Fibroblast of skin of left biceps (primary cell): ENCODE measurements around the gene AP1S2.

Experiments
- DNase-seq, 2 experiments: peaks; one replicate each; pipeline ENCODE4 v3.0.0-alpha.2; 2013; ENCODE audit warnings: low read depth in 2 of 2

The AP1S2 gene

DNA sequence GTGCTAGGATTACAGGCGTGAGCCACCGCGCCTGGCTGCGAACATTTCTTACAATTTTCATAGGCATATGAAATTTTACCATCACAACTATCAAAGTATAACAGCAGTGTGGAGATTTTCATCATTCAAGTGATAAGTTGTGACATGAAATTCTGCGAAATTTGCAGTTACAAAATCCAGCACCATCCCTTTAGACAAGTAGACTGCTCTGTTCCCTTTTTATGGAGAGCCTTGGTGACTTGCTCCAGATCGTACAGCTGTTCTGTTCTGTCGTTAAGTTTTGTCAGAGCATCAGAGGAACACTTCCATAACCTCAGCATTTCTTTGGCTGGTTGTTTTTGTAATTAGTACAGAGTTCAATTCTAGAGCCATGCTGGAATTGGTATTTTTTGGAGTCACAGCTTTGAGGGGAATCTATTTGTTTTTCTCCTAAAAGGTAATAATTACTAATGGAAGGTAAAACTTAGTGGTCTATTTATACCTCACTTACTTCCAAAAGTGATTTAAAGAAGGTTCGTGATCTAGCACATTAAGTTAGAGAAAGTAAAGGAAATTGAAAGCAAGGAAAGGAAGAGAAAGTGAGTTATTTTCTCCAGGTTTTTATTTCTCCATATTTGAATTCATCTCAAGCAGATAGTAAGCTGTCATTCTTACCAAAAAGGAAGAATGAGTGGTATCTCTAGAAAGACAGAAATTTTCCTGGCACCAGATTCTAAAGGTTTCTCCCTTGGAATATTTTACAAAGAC lies 42.2 kb downstream of the AP1S2 start:
- DNase-seq, result no peak

DNA sequence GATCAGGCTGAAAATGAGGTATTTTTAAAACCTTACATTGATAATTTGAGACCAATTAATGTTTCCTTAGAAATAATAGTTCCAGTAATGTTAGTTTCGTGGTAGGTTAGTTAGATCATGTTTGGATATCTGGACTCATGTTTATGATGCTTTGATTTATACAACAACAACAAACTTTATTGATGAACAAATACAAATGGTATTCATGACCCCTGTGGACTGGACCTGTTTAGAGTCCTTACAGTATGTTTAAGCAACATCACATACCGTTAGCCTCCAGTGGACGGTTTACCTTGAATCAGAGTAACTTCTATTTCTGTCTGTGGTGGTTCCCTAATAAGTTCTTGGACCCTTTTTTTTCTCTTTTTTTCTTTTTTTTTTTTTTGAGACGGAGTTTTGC lies 46.4 kb downstream of the AP1S2 start:
- no peak for DNase-seq

DNA sequence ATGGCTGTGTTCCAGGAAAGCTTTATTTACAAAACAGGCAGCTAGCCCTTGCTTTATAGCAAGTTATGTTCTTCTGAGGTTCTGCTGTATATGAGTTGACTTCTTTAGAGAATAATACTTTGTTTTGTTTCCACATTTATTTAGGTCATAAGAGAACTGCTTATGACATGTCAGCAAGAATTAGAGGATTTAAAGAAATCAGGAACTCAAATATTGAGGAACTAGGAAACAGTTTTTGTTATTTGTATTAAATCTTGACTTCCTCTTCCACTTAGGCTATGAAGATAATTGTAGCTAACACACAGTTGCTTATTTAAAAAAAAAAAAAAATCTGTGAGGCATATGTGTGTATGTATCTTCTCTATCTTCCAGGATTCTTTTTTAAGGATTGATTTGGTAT lies 50.0 kb downstream of the AP1S2 start:
- DNase-seq, result no peak

DNA sequence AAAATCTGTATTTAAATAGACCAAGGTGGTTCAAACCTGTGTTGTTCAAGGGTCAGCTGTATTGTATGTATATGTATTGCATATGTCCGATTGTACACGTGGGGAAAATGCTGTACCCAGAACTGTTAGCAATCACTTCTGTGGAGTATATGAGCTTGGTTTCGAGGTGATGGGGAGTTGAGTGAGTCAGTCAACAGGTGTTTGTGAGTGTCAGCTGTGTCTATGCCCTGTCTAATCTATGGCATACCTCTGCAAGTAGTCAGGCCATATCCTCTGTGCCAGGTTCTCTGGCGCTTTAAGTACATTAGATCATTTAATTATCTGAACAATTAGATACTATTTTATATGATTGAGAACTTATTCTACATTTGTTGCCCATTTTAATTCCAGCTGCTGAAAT lies 56.9 kb downstream of the AP1S2 start:
- no peak for DNase-seq

DNA sequence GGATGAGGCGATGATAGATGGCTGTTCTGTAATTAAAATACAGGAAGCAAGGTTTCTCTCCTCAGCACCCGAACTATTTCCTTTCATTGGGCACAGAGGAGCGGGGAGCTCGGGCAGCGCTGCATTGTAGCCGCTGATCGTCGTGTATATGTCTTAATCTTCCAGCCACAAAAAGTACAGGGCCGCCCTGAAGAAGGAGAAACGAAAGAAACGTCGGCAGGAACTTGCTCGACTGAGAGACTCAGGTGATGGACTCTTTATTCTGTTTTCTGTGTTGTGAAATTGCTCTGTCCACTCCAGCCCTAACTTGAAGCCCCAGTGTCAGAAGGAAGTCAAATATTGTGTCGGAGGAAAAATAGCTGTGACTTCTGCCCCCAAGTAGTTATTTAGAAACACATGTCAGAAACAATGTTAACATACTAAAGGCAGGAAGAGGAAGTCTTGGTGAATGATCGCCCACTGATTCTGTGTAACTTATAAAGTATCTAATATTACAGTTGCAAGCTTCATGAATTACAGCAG lies 63.8 kb downstream of the AP1S2 start:
- no peak for DNase-seq

DNA sequence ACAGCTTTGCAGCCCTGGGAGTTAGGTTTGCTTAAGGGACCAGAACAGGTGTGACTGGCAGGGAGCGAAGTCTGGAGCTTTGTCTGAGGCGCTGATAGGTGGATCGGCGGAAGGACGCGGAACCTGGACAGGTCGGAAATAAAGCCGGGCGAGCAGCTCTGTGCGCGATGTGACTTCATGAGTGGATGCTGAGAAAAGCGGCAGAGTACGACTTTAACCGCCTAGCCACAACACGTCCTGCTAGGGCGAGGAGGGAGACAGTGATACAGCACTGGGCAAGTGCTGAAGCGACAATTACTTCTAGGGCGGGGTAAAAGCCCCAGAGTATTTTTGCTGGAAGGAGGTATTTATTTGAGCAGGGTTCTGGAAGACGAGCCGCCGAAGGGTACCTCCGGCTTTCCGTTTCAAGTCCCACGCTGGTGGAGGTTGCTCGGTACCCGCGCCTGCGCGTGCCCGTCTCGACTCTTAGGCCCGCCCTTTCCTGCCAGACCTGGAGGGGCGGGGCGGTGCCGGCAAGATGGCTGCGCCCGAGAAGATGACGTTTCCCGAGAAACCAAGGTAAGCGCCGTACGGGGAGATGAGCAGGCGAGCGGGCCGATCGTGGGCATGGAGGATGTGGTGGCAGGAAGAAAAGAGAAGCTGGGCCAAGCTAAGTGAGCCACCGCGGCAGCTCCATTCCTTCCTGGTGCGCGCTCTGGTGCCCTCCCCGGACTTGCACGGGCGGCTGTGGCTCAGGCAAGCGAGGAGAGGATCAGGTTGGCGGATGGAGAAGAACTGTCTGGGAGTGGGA lies 64.4 kb downstream of the AP1S2 start, which contains the start of gene ZRSR2:
ZRSR2 (plus strand) TSS at position 506 of the 790 bp plus-strand sequence; CDS start at position 518, 12 bp downstream.
- DNase-seq, result peak in 1 of 2 experiments; percentile 11

DNA sequence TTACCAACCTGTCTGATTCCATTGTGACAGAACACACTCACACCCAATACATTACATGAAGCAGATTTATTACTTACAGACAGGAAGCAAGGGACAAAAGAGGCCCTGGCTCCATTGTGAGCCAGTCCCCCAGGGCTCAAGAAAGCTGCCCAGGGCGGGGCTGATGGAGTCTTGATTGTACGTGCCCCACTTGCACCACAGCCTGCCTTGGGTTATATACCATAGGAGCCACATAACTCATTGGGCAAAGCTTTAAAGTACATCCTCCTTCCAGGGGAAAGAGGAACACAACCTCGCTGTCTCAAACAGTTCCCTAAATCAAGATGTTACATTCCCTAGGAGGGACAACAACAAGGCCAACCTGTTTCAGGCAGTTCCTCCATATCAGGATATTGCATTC lies 67.7 kb downstream of the AP1S2 start:
- DNase-seq, result no peak

DNA sequence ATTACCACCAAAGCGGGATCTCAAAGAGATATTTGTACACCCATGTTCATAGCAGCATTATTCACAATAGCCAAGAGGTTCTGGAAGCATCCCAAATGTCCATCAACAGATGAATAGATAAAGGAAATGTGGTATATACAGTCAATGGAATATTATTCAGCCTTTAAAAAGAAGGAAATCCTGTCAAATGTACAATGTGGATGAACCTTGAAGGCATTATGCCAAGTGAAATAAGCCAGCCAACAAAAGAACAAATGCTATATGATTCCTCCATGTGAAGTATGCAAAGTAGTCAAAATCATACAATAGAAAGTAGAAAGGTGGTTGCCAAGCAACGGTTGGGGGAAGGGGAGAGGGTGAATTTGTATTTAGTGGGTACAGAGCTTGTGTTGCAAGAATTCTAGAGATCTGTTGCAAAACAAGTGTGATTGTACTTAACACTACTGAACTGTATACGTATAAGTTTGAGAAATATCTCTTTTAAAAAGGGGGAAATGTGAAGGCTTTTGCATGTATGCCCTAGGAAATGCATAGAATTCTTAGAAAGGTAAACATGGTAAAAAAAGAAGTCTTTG lies 69.3 kb downstream of the AP1S2 start:
- no peak for DNase-seq

DNA sequence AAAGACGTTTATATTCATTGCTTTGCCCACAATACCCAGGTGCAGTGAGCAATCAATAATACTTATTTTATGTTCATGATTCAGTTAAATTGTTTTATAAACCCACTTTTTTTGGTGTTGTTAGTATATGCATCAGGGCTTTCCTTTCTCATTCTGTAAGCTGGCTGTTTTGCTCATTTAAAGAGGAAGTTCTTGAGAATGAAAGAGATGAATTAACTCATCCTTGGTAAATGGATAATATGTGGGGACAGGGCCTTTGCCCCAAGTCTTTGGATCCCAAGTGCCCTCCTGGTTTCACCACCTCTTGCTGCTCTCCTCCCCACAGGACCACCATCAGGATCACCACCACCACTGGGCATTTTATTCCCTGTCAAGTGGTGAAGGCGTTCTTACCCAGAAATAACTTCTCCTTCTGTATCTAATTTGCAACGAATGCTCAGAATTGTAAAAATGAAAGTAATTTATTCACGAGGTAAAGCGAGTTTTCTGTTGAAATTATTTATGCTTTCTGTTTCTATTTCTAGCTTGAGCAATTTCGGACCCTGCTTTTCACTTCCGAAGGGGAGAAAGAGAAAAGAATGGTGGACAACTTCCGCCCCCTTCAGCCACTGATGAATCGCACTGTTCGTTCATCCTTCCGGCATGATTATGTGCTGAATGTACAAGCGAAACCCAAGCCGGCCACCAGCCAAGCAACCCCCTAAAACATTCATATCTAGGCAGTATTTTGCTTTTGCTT lies 72.5 kb downstream of the AP1S2 start:
- no peak for DNase-seq
